ENCODE measurements around the gene CCDC127. TPM values are rescaled to one million over a fixed set of nuclear protein-coding genes. Genes with fewer than 3 reads are reported as not detected.

The CCDC127 gene
- total and polyA plus RNA-seq, 10 donors, result 1.2 to 8.9 (median 3.6) TPM

- no peak for TF ChIP-seq POLR2A (IDR thresholded peaks at IDR 0.05)
- TF ChIP-seq CTCF (IDR thresholded peaks at IDR 0.05 in 8 of 11, conservative IDR thresholded peaks at IDR 0.05 in 3 of 11), result no peak
- no peak for TF ChIP-seq POLR2AphosphoS5 (IDR thresholded peaks at IDR 0.05)
- WGBS, 5 donors, result 86 to 98% (median 97%) methylated on average over 1 of the region's 1 CpG
- intact Hi-C loops (cut with DNase I; ENCODE audit: low total_unique reads), result no loop called here
- Histone ChIP-seq H3K9me3 (peaks cover 0 to 35% (median 30%) of the 10 kb centered on the region in 8 donors), H3K4me3 (no peak overlapping the region), H3K4me1 (no peaks in the 10 kb centered on the region), H3K27ac (no peak overlapping the region), H3K27me3 (replicated peaks in 1 of 7) (peaks cover 0 to 16% (median 0%) of the 10 kb centered on the region in 7 donors), H3K36me3 (peaks cover 0 to 4% (median 0%) of the 10 kb centered on the region in 6 donors)
- no peak for DNase-seq
Observed at GRCh38 chr5:147751-148150, 70.2 kb downstream of the CCDC127 start.

Other genes with a start within 250 kb of the CCDC127 start
- under 1 TPM in 6 of 7 donors, not detected in 1; 0.06 to 0.51 (median 0.34) TPM for gene PLEKHG4B, start 126.0 kb downstream of the CCDC127 start, total RNA-seq
- gene PLEKHG4B, start 126.0 kb downstream of the CCDC127 start, polyA plus RNA-seq, result under 1 TPM in 2 of 3 donors, not detected in 1; under 0.01 to 0.09 TPM
- not detected for gene LRRC14B, start 26.7 kb downstream of the CCDC127 start, total RNA-seq
- under 1 TPM in 1 of 3 donors, not detected in 2; 0.10 TPM for gene LRRC14B, start 26.7 kb downstream of the CCDC127 start, polyA plus RNA-seq
- 100 to 1,000 TPM in 6 of 7 donors, 10 to 100 TPM in 1; 91.9 to 135 (median 122) TPM for gene SDHA, start 167 bp upstream of the CCDC127 start, total RNA-seq
- gene SDHA, start 167 bp upstream of the CCDC127 start, polyA plus RNA-seq, result 10 to 100 TPM; 58.6 to 86.0 (median 62.3) TPM
- gene PDCD6, start 53.5 kb upstream of the CCDC127 start, total RNA-seq, result 100 to 1,000 TPM in 3 of 7 donors, 10 to 100 TPM in 4; 74.1 to 106 (median 96.9) TPM
- gene PDCD6, start 53.5 kb upstream of the CCDC127 start, polyA plus RNA-seq, result 100 to 1,000 TPM; 102 to 158 (median 127) TPM
- 10 to 100 TPM; 11.2 to 28.5 (median 14.0) TPM for gene AHRR, start 103.6 kb upstream of the CCDC127 start, total RNA-seq
- 1 to 10 TPM in 2 of 3 donors, under 1 TPM in 1; 0.96 to 5.4 (median 2.8) TPM for gene AHRR, start 103.6 kb upstream of the CCDC127 start, polyA plus RNA-seq
- 10 to 100 TPM; 61.5 to 87.0 (median 77.5) TPM for gene EXOC3, start 225.0 kb upstream of the CCDC127 start, total RNA-seq
- gene EXOC3, start 225.0 kb upstream of the CCDC127 start, polyA plus RNA-seq, result 10 to 100 TPM; 22.7 to 62.0 (median 57.8) TPM

All from spleen (tissue), 11 donors.